MM.1S (cell line): ENCODE data around the gene CHD2.

Experiments
- DNase-seq: peaks from one replicate; pipeline ENCODE4 v3.0.0-alpha.2; 2015
- H2AFZ ChIP-seq: fragments of 300-600 bp; sonication (generic); 2 replicates; pipeline ENCODE4 v1.6.0; 2016; ENCODE audit warnings: antibody characterized with exemption, low read length
- H3F3A ChIP-seq: fragments of 300-600 bp; sonication (generic); 2 replicates; pipeline ENCODE4 v1.6.1; 2016; ENCODE audit warnings: mild to moderate bottlenecking, antibody characterized with exemption, low read length, moderate library complexity, mixed read lengths; ENCODE audit not compliant: insufficient read depth
- H3K27ac ChIP-seq: fragments of 300-600 bp; sonication (generic); 2 replicates; pipeline ENCODE4 v1.5.1; 2016; ENCODE audit warnings: mild to moderate bottlenecking, low read length
- H3K27me3 ChIP-seq: fragments of 300-600 bp; sonication (generic); replicated peaks from 2 replicates; pipeline ENCODE4 v1.6.0; 2016; ENCODE audit warnings: low read length; ENCODE audit not compliant: insufficient read depth
- H3K36me3 ChIP-seq: fragments of 300-600 bp; sonication (generic); replicated peaks from 2 replicates; pipeline ENCODE4 v1.6.1; 2016; ENCODE audit warnings: mild to moderate bottlenecking, low read length, mixed read lengths; ENCODE audit not compliant: insufficient read depth
- H3K4me1 ChIP-seq: fragments of 300-600 bp; sonication (generic); 2 replicates; pipeline ENCODE4 v1.6.1; 2016; ENCODE audit warnings: low read length, mixed read lengths
- H3K4me2 ChIP-seq: fragments of 300-600 bp; sonication (generic); 2 replicates; pipeline ENCODE4 v1.6.0; 2016; ENCODE audit warnings: low read depth, low read length
- H3K4me3 ChIP-seq: fragments of 300-600 bp; sonication (generic); 2 replicates; pipeline ENCODE4 v1.5.1; 2016; ENCODE audit warnings: low read length, mixed read lengths
- H3K79me2 ChIP-seq: fragments of 300-600 bp; sonication (generic); 2 replicates; pipeline ENCODE4 v1.6.1; 2016; ENCODE audit warnings: mixed run types, low read length, mixed read lengths
- H3K9ac ChIP-seq: fragments of 300-600 bp; sonication (generic); 2 replicates; pipeline ENCODE4 v1.6.1; 2016; ENCODE audit warnings: low read length, mixed read lengths
- H3K9me2 ChIP-seq: fragments of 300-600 bp; sonication (generic); replicated peaks from 2 replicates; pipeline ENCODE4 v1.6.1; 2016; ENCODE audit warnings: mild to moderate bottlenecking, low read length, mixed read lengths; ENCODE audit not compliant: insufficient read depth
- H3K9me3 ChIP-seq: fragments of 300-600 bp; sonication (generic); replicated peaks from 2 replicates; pipeline ENCODE4 v1.6.1; 2016; ENCODE audit warnings: mild to moderate bottlenecking, low read length, mixed read lengths; ENCODE audit not compliant: insufficient read depth
- H4K20me1 ChIP-seq: fragments of 300-600 bp; sonication (generic); 2 replicates; pipeline ENCODE4 v1.6.1; 2016; ENCODE audit warnings: mild to moderate bottlenecking, low read length, moderate library complexity, mixed read lengths; ENCODE audit not compliant: insufficient read depth
- EZH2 ChIP-seq: fragments of 300-600 bp; sonication (generic); optimal IDR thresholded peaks from 2 replicates; pipeline ENCODE3; 2017; ENCODE audit warnings: low read depth, mild to moderate bottlenecking, antibody characterized with exemption, low read length, mixed read lengths
- EZH2phosphoT487 ChIP-seq: fragments of 300-600 bp; sonication (generic); IDR thresholded peaks from 2 replicates; pipeline ENCODE4 v1.6.1; 2018; ENCODE audit warnings: antibody characterized with exemption, low read length
- TF ChIP-seq, protein P1 (sequence below): fragments of 300-600 bp; sonication (generic); IDR thresholded peaks from 2 replicates; pipeline ENCODE4 v1.5.1; 2016; ENCODE audit warnings: antibody characterized with exemption, low read length, mixed read lengths

CHD2 gene

DNA sequence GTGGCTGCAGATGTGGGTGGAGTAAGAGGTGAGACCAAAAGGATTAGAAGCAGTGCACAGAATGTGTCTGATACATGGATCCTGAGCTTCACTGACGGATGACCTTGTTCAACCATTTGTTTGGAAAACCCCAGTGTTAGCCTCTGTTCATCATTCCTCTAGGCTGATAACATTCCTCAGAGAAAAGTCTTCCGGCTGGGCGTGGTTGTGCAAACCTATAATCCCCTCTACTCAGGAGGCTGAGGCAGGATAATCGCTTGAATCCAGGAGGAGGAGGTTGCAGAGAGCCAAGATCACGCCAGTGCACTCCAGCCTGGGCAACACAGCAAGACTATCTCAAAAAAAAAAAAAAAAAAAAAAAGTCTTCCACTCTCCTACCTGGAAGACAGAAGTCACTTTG is 23.1 kb upstream of the CHD2 start:
- TF ChIP-seq EZH2phosphoT487: no peak
- TF ChIP-seq EZH2: no peak
- TF ChIP-seq, protein P1, sequence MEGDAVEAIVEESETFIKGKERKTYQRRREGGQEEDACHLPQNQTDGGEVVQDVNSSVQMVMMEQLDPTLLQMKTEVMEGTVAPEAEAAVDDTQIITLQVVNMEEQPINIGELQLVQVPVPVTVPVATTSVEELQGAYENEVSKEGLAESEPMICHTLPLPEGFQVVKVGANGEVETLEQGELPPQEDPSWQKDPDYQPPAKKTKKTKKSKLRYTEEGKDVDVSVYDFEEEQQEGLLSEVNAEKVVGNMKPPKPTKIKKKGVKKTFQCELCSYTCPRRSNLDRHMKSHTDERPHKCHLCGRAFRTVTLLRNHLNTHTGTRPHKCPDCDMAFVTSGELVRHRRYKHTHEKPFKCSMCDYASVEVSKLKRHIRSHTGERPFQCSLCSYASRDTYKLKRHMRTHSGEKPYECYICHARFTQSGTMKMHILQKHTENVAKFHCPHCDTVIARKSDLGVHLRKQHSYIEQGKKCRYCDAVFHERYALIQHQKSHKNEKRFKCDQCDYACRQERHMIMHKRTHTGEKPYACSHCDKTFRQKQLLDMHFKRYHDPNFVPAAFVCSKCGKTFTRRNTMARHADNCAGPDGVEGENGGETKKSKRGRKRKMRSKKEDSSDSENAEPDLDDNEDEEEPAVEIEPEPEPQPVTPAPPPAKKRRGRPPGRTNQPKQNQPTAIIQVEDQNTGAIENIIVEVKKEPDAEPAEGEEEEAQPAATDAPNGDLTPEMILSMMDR: no peak
- H3K79me2 ChIP-seq: no peaks in the 10 kb centered on the region
- no peaks in the 10 kb centered on the region for H4K20me1 ChIP-seq
- H3K9me3 ChIP-seq: no peaks in the 10 kb centered on the region
- H3K27me3 ChIP-seq: no peaks in the 10 kb centered on the region
- H3F3A ChIP-seq: 0 out of 2 replicates have a peak, but pooled peaks cover 4% of the 10 kb centered on the region
- no peaks in the 10 kb centered on the region for H3K9me2 ChIP-seq
- no peak overlapping the region for H3K9ac ChIP-seq
- H2AFZ ChIP-seq: no peak overlapping the region
- no peak overlapping the region for H3K4me2 ChIP-seq
- peaks cover 18% of the 10 kb centered on the region for H3K4me1 ChIP-seq
- DNase-seq: no peak
- no peaks in the 10 kb centered on the region for H3K36me3 ChIP-seq
- no peak overlapping the region for H3K4me3 ChIP-seq
- H3K27ac ChIP-seq: no peak overlapping the region

DNA sequence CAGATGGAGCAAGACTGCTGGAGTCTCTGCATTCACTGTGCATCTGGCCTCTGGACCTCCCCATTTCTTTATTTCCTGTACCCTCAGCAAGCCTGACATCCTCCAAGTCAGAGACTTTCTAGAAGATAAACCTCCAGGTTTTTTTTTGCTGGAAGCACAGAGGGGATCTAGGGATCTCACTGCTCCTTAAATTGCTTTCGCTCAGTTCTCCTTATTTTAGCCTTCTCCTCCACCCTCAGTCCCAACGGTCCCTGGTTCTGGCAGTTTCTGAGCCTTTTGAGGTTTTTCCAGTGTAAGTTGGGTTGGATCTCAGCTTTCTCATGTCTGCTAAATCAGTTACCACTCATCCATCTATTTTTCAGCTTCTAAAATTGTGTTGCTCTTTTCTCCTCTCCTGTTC is 22.7 kb upstream of the CHD2 start:
- no peak for DNase-seq
- H3K4me2 ChIP-seq: no peak overlapping the region
- H3K9me3 ChIP-seq: no peaks in the 10 kb centered on the region
- TF ChIP-seq, protein P1: no peak
- no peak for TF ChIP-seq EZH2phosphoT487
- TF ChIP-seq EZH2: no peak
- 0 out of 2 replicates have a peak, but pooled peaks cover 4% of the 10 kb centered on the region for H3F3A ChIP-seq
- H3K4me3 ChIP-seq: no peak overlapping the region
- H3K9ac ChIP-seq: no peak overlapping the region
- H3K4me1 ChIP-seq: peaks cover 18% of the 10 kb centered on the region
- H2AFZ ChIP-seq: no peak overlapping the region
- no peak overlapping the region for H3K27ac ChIP-seq
- H3K27me3 ChIP-seq: no peaks in the 10 kb centered on the region
- no peaks in the 10 kb centered on the region for H3K36me3 ChIP-seq
- H3K9me2 ChIP-seq: no peaks in the 10 kb centered on the region
- no peaks in the 10 kb centered on the region for H4K20me1 ChIP-seq
- no peaks in the 10 kb centered on the region for H3K79me2 ChIP-seq

DNA sequence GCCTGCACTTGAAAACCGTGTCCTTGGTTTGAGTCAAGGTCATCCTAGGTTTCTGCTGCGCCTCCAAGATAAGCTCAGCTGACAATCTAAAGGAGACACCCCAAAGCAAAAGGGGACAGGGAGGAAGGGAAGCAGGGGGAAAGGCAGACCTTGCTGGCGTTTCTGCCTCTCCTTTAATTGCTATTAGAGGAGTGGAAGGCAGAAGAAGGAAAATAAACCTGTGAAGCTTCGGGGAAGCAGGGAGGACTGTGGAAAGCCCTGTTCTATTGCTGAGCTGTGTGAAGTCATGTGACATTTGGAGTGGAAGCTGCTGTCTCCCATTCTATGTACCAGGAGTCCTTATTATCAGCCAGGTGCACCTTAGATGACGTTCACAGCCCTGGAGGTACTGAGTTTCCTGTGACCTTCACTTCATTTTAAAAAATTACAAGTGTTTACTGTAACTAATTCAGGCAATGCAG is 21.5 kb upstream of the CHD2 start:
- Histone ChIP-seq H3K9ac (no peak overlapping the region), H3K79me2 (peaks cover 7% of the 10 kb centered on the region), H3F3A (0 out of 2 replicates have a peak, but pooled peaks cover 4% of the 10 kb centered on the region), H3K36me3 (no peaks in the 10 kb centered on the region), H3K4me3 (no peak overlapping the region), H3K9me2 (no peaks in the 10 kb centered on the region), H3K4me1 (peaks cover 18% of the 10 kb centered on the region), H2AFZ (no peak overlapping the region), H3K27me3 (no peaks in the 10 kb centered on the region), H3K9me3 (no peaks in the 10 kb centered on the region), H3K4me2 (no peak overlapping the region), H4K20me1 (no peaks in the 10 kb centered on the region), H3K27ac (no peak overlapping the region)
- TF ChIP-seq EZH2: no peak
- TF ChIP-seq, protein P1: no peak
- DNase-seq: no peak
